Stomach smooth muscle (tissue), 2 donors: ENCODE data around the gene BRD2.

Source experiments
- H3K27ac ChIP-seq: one replicate; pipeline ENCODE4 v1.7.0; 2013; ENCODE audit warnings: mild to moderate bottlenecking, low read length, inconsistent platforms
- H3K27me3 ChIP-seq, 2 donors: one replicate each; pipeline ENCODE4 v1.7.0; 2013; ENCODE audit warnings: low read length in 2 of 2; ENCODE audit not compliant: insufficient read depth in 2 of 2, control insufficient read depth in 1 of 2
- H3K36me3 ChIP-seq, 2 donors: one replicate each; pipeline ENCODE4 v1.7.0; 2013; ENCODE audit warnings: low read length in 2 of 2; ENCODE audit not compliant: control insufficient read depth in 2 of 2, insufficient read depth in 2 of 2
- H3K4me1 ChIP-seq: one replicate; pipeline ENCODE4 v1.7.0; 2013; ENCODE audit warnings: low read length; ENCODE audit not compliant: control insufficient read depth, insufficient read depth
- H3K4me3 ChIP-seq, 2 donors: one replicate each; pipeline ENCODE4 v1.7.0; 2013; ENCODE audit warnings: low read length in 2 of 2
- H3K9ac ChIP-seq, 2 donors: one replicate each; pipeline ENCODE4 v1.7.0; 2013; ENCODE audit warnings: low read length in 2 of 2, mild to moderate bottlenecking in 1 of 2
- H3K9me3 ChIP-seq, 2 donors: one replicate each; pipeline ENCODE4 v1.7.0; 2013; ENCODE audit warnings: low read length in 2 of 2; ENCODE audit not compliant: control insufficient read depth in 2 of 2
- donor health status: healthy.
- donor health status: Pancreatic carcinoma.

Gene BRD2

DNA sequence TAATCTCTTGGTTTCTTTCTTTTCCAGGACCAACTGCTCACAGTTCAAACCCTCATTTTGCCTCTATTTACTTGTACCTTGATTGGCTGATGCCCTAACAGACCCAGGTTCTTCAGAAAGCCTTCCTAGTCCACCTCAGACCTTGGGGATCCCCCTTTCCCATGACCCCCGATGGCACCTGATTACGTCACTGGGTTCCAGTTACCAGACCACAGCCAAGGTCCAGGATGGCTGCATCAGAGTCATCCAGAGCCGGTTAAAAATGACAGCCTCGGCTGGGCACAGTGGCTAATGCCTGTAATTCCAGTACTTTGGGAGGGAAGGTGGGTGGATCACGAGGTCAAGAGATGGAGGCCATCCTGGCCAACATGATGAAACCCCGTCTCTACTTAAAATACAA lies 36.5 kb downstream of the BRD2 start:
- Histone ChIP-seq H3K4me3 (no peak overlapping the region), H3K27me3 (peaks cover 11 to 15% of the 10 kb centered on the region in 2 donors), H3K36me3 (no peaks in the 10 kb centered on the region), H3K9me3 (no peaks in the 10 kb centered on the region), H3K4me1 (no peaks in the 10 kb centered on the region), H3K27ac (no peak overlapping the region), H3K9ac (no peak overlapping the region)

DNA sequence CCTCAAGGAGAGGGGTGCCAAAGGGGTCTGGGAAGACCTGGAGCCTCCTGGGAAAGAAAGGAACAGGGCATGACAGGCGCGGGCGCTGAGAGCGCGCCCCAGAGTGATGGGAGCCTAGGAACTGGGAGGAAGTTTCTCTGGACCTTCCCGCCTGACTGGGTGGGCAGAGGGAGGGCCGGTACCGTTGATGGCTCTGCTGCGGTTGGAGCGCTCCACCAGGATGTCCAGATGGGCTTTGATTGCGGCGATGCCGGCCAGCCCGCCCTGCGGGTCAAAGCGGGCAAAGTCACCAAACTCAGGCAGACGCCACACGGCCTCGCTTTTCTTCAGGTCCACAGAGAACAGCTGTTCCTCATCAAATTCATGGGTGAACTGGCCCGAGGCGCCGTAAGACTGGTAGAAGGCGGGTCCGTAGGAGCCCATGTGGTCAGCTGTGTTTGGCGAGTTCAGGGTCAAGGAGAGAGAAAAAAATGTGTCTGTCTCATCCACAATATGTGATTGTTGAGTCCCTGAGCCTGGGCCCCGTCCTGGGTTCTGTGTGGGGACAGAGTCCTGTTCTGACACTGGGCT lies 39.5 kb downstream of the BRD2 start:
- Histone ChIP-seq H3K36me3 (no peaks in the 10 kb centered on the region), H3K4me3 (no peak overlapping the region), H3K27me3 (peaks cover 6 to 13% of the 10 kb centered on the region in 2 donors), H3K9me3 (no peaks in the 10 kb centered on the region), H3K4me1 (no peaks in the 10 kb centered on the region), H3K9ac (no peak overlapping the region), H3K27ac (no peak overlapping the region)

DNA sequence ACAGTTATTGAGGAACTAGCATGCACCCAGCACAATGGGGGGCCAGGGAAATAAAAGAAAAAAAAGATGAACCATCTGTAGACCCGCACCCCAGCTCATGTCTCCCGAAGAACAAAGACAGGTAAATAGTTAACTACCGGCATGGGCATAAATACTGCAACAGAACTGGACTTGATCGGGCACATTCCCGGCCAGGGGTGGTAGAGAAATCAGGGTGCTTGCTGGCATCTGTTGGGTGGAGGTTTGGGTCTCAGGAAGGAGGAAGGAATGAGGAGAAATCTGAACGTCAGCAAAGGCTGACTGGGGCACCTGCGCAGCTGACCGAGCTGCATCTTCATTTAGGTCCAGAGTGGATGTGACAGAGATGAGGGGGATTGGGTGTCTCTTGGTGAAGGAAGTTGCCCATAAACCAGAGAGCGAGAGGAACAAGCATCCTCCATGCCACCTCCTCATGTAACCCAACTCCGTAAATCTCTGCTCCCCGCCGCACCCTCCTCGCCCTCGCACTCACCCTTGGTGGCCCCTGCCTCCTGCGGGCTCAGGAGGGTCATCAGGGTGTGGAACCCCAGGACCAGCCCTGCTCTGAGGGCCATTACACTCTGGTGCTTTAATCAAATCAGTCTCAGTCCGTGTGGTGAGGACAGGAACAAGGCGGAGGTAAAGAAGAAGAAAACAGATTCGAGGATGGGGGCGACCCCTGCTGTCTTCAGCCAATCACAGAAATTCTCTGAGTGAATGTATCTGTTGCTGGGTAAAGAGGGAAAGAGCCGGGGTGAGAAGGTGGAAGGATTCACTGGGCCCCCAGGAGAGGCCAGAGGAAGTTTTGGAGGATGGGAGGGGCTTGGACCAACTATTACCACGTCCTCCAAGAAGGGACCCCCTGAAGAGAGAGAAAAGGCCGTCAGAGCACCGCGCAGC lies 40.8 kb downstream of the BRD2 start, which contains the start of gene HLA-DOA:
Gene HLA-DOA (minus strand): TSS at position 648 of the 918 bp plus-strand sequence.
- H3K27ac ChIP-seq = no peak within 1 kb of the TSS
- H3K9ac ChIP-seq = peak within 1 kb of the TSS in 1 of 2 donors; percentile 36
- H3K4me1 ChIP-seq = no peaks in the 10 kb centered on the region

DNA sequence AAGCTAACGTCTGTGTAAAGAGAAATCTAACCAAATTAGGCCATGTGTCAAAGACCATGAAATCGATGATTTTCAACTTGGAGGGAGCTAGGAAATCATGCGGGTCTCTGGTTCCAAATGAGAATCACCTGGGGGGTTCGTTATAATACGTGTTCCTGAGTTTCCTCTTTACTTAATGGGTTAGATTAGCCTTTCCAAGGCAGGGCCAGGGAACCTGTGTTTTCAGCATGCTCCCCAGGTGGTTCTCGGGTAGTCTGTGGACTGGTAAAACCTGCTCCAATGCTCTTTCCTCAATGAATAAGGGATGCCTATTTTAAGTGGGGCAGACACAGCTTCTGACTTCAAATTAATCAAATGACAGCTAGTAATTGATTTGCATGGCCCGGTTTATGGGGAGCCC lies 42.0 kb downstream of the BRD2 start:
- Histone ChIP-seq H3K9ac (no peak overlapping the region), H3K9me3 (no peaks in the 10 kb centered on the region), H3K36me3 (no peaks in the 10 kb centered on the region), H3K4me3 (no peak overlapping the region), H3K27ac (no peak overlapping the region), H3K27me3 (peaks cover 9 to 27% of the 10 kb centered on the region in 2 donors), H3K4me1 (peaks cover 3% of the 10 kb centered on the region)

More for the DNA sequence above, 40.8 kb downstream of the BRD2 start, which contains the start of gene HLA-DOA:
- peak within 1 kb of the TSS in 1 of 2 donors; percentile 55 for H3K4me3 ChIP-seq
- H3K27me3 ChIP-seq = peaks cover 9 to 23% of the 10 kb centered on the region in 2 donors
- no peaks in the 10 kb centered on the region for H3K36me3 ChIP-seq
- no peaks in the 10 kb centered on the region for H3K9me3 ChIP-seq

DNA sequence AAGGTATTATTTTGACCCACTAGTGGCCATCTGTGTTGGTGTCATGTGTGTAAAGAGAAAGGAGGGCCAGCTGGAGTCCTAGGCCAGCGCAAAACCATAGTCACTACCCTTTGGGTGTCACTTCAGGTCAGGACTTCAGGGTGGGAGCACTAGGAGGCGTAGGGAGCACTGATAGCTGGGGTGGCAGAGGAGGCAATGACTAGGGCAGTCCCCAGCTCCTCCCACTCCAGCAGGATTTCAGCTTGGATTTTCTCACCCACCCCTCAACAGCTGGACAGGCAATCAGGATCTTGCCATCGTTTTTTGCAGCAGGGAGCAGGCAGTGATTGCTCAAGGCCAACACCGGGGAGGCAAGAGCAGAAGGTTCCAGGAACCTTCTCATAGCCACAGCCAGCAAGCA lies 45.2 kb downstream of the BRD2 start:
- Histone ChIP-seq H3K4me1 (peaks cover 6% of the 10 kb centered on the region), H3K36me3 (no peaks in the 10 kb centered on the region), H3K9ac (no peak overlapping the region)

DNA sequence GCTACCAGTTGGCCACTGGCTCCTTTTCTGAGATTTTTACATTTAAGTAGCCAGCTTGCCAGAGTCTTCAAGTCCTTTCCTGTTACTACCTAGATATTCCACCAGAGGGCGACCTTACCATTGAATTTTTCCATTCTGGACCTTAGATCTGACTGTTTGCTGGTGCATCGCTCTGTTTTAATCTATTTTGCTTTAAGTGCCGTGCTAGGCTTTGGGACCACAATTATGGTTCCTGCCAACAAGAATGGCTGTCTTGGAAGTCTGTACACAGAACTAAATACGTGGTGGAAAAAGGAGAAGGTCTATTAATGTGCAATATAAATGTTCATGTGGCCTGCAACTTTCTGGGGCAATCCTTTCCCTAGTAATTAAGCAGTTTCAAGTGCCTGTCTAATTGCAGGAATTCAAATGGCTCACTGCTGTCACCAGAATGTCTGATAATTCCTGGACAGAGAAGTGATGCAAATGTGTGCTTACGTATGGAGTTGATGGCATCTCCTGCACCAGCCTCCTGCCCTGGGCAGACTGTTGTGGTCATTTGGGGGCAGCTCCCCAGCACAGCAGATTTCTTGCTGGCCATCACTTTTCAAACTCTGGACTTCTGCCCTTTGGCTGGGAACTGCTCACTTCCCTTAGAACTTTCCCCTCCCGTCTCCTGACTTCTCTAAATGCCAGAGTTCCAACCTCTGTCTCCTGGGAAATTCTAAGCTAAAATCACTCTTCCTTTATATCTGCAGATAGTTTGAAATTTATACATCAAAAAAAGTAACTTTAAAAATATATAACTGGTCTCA lies 46.6 kb downstream of the BRD2 start:
- H3K9me3 ChIP-seq = no peaks in the 10 kb centered on the region
- H3K27me3 ChIP-seq = peaks cover 9 to 21% of the 10 kb centered on the region in 2 donors
- peaks cover 13% of the 10 kb centered on the region for H3K4me1 ChIP-seq
- no peak overlapping the region for H3K4me3 ChIP-seq
- no peaks in the 10 kb centered on the region for H3K36me3 ChIP-seq
- no peak overlapping the region for H3K9ac ChIP-seq
- no peak overlapping the region for H3K27ac ChIP-seq

More for the DNA sequence above, 45.2 kb downstream of the BRD2 start:
- Histone ChIP-seq H3K9me3 (no peaks in the 10 kb centered on the region), H3K27me3 (peaks cover 9 to 25% of the 10 kb centered on the region in 2 donors), H3K4me3 (no peak overlapping the region), H3K27ac (no peak overlapping the region)

DNA sequence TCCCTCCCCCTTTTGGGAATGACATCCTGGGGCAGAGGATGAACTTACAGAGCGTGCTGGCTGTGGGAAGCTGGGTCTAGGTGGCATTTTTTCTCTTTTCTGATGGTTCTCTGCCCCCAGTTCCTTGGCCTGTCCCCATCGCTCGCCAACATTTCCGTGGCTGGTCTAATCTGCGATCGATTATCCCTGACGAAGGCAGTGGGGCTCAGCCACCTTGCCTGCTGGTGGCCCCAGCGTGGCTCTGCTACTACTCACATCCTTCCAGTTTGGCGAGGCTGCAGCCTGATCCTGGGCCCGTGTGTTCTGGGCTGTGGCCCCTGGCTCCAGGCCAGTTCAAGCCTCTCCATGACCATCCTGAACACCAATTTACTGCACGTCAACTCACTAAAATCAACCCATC lies 47.4 kb downstream of the BRD2 start:
- Histone ChIP-seq H3K9ac (no peak overlapping the region), H3K27ac (no peak overlapping the region), H3K36me3 (no peaks in the 10 kb centered on the region), H3K4me3 (no peak overlapping the region), H3K4me1 (peaks cover 13% of the 10 kb centered on the region), H3K27me3 (peaks cover 6 to 16% of the 10 kb centered on the region in 2 donors), H3K9me3 (no peaks in the 10 kb centered on the region)

DNA sequence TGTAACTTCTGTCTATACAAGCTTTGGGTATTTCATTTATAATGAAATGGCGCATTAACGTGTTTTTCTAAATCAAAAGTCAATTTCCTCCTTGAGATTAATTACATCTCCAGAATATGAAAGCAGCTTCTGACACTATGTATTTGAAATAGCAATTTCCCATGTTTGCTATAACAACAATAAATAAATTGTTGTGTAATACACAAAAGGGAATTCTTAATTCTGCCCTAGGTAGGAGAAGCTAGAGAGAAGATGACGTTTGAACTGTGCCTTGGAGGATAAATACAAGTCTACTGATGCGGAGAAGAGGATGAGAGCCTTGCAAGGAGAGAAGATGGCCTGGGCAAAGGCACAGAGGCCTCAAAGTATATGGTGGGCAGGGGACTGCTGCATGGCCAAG lies 48.6 kb downstream of the BRD2 start:
- Histone ChIP-seq H3K36me3 (no peaks in the 10 kb centered on the region), H3K9me3 (no peaks in the 10 kb centered on the region), H3K27ac (no peak overlapping the region), H3K27me3 (peaks cover 6 to 13% of the 10 kb centered on the region in 2 donors), H3K4me1 (peaks cover 13% of the 10 kb centered on the region), H3K9ac (no peak overlapping the region), H3K4me3 (no peak overlapping the region)

DNA sequence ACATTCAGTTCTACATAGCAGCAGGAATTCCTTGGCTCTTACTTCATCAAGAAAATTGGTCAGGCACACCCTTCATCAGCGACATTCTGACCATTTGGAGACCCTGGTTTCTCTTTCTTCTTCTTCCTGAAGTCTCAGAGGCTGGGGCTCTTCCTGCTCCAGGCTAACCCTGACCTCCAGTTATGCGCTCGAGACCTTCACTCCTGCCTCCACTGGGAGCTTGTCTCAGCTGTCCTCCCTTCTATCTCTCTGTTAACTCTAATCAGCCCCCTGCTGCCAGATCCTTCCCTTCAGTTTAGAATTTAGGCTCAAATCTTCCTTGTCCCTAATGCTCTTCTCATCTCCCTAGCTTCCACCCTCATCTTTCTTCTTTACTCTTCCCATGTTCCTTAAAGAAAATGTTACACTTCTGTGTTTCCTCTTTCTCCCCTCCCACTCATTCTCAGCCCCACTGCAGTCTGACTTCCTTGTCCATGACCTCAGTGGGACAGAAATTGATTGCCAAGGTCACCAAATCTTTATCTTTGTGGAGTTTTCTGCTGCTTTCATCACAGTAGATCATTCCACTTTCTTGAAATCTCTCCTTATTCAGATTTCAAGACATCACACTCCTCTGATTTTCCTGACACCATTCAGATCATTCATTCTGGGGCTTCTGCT lies 49.4 kb downstream of the BRD2 start:
- Histone ChIP-seq H3K36me3 (no peaks in the 10 kb centered on the region), H3K4me3 (no peak overlapping the region), H3K27me3 (peaks cover 6 to 13% of the 10 kb centered on the region in 2 donors), H3K9me3 (no peaks in the 10 kb centered on the region), H3K4me1 (peaks cover 13% of the 10 kb centered on the region), H3K27ac (peak overlapping the region; percentile 11), H3K9ac (no peak overlapping the region)

DNA sequence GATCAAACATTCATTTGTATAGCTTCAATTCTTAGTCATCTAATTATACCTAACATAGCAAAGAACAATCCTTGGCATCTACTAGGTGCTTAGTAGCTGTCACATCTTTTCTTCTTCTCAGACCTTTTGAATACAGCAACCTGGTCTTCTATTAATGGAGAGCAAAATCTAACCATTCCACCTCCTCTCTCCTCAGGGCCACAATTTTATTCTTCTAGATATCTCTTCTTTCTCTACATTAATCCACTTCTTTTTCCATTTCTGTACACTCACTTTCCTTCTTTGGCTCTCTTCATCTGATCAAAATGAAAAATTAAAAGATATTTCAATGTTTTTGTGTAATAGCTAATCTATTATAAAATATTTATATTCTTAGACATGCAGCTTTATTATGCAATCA lies 50.0 kb downstream of the BRD2 start:
- H3K36me3 ChIP-seq = no peaks in the 10 kb centered on the region
- peaks cover 5 to 12% of the 10 kb centered on the region in 2 donors for H3K27me3 ChIP-seq
- no peaks in the 10 kb centered on the region for H3K9me3 ChIP-seq
- H3K9ac ChIP-seq = no peak overlapping the region
- H3K27ac ChIP-seq = no peak overlapping the region
- peaks cover 13% of the 10 kb centered on the region for H3K4me1 ChIP-seq
- peak overlapping the region in 1 of 2 donors; percentile 64 for H3K4me3 ChIP-seq
